Stimulated activated CD8-positive, alpha-beta memory T cell treated with anti-CD3 and anti-CD28 coated beads, Interleukin-4, amount 100 ng/mL, for 24 hours (primary cell): ENCODE data around the gene DEF6.

Experiments
- DNase-seq: peaks from one replicate; pipeline ENCODE4 v3.0.0-alpha.2; 2020; ENCODE audit warnings: low read depth

The DEF6 gene

GRCh38 chr6:35343835-35344550, 46.4 kb downstream of the DEF6 start:
- no peak for DNase-seq

DNA sequence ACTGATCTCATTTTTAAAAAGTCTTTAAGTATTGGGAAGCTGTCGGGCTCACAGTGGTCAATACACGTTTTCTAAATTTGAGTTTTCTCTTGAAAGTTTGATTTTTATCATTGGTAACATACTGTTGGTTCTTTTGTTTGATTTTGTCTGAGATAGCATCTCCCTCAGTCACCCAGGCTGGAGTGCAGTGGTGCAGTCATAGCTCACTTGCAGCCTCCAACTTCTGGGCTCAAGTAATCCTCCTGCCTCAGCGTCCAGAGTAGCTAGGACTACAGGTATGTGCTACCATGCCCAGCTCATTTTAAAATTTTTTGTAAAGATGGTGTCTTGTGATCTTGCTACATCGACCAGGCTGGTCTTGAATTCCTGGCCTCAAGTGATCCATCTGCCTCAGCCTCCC, 53.8 kb downstream of the DEF6 start:
- DNase-seq: no peak

DNA sequence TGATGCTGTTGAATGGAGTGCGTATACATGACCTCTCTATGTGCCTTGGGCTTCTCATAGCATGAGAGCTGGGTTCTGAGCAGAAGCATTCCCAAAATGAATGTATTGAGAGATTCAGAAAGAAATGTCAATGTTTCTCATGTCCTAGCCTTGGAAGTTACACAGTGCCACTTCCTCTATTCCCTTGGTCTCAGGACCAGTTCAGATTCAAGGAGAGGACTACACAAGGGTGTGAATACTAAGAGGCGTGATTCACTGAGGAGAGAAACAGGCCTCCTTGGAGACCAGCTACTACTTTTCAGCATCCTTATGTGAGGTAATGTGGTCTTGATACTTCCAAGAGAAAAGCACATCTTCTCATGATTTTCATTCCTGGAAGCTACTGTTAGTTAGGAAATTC, 55.1 kb downstream of the DEF6 start:
- no peak for DNase-seq

DNA sequence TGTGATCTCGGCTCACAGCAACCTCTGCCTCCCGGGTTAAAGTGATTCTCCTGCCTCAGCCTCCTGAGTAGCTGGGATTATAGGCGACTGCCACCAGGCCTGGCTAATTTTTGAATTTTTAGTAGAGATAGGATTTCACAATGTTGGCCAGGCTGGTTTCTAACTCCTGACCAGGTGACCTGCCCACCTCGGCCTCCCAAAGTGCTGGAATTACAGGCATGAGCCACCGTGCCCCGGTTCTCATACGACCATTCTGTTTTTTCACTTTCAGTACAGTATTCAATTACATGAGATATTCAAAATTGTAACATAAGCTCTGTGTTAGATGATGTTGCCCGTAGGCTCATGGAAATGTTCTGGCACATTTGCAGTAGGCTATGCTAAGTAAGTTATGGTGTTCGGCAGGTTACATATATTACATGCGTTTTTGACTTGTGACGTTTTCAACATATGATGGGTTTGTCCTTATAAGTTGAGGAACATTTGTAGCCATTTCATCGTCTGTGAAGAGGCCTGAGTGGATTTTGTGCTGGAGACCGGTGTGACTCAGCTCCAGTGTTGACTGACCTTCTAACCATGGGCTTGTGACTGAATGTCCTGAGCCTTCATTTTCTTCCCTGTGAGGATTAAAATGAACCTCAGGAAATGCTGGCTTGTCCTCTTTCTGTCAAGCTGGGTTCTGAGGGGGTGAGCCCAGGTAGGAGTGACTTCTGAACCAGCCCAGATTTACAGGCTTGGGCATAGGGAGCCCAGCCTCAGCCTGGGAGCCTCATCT, 56.9 kb downstream of the DEF6 start:
- no peak for DNase-seq

DNA sequence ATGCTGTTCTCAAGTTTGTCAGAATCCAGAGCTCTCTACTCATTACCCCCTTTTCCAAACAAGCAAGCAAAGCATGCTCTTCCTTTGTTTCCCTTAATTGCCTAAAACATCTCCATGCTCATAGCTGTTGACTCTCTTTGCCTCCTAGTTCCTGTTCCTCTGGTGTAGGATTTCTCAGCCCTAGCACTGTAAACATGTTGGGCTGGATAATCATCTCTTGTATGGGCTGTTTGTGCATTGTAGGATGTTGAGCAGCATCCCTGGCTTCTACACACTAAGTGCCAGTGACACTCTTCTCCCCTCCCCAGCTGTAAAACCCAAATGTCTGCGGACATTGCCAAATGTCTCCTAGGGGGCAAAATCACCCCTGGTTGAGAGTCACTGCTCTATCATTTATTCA, 58.8 kb downstream of the DEF6 start:
- no peak for DNase-seq

DNA sequence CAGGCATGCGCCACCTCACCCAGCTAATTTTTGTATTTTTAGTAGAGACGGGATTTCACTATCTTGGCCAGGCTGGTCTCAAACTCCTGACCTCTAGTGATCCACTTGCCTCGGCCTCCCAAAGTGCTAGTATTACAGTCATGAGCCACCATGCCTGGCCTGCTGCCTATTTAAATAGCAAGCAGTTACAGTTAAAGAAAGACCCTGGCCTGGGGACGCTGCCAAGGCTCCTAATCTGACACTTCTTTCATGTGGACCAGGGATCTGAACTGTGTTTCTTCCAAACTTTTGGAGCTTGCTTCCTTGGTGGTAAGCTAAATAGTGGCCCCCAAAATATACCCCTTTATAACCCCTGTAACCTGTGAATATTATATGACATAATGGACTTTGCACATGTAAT, 60.1 kb downstream of the DEF6 start:
- DNase-seq: no peak

DNA sequence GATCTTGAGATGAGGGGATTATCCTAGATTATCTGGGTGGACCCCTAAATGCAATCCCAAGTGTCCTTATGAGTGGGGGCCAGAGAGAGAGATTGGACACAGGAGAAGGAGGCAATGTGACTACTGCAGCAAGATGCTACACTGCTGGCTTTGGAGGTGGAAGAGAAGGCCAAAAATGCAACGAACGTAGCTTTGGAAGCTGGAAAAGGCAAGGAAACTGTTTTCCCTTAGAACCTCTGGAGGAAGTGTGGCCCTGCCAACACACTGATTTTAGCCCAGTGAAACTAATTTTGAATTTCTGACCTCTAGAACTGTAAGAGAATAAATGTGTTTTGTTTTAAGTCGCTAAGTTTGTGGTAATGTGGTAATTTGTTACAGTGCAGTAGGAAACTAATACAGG, 60.5 kb downstream of the DEF6 start:
- no peak for DNase-seq

GRCh38 chr6:35359346-35359743, 61.7 kb downstream of the DEF6 start:
- DNase-seq: no peak

DNA sequence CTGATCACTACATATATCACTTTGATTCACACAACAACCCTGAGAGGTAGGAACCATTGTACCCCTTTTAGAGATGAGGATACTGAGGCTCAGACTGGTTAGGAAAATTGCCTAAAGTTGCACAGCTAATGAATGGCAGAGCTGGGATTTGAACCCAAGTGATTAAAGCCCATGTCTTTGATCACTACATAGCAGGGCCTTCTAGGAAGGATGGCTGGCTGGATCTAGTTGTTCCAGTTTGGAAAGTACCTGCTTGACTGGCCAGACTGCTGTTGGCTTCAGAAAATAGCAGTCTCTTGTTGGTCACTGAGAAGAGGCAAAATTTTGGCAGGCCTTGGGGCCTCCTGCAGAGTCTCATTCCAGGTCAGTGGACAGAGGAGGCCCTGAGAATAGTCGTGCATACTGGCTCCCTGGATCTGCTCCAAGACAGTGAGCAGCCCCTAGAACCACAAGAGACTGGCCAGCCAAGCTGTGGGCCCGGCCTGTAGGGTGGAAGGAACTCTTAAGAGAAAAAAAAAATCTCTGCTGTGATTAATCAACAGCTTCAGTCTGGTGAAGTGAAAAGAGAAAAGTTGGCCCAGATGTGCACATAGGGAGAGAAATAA, 62.2 kb downstream of the DEF6 start:
- no peak for DNase-seq

- DNase-seq: no peak
These were observed 62.9 kb downstream of the DEF6 start for GRCh38 chr6:35360349-35361138.

GRCh38 chr6:35362200-35362599, 64.6 kb downstream of the DEF6 start:
- DNase-seq: no peak

DNA sequence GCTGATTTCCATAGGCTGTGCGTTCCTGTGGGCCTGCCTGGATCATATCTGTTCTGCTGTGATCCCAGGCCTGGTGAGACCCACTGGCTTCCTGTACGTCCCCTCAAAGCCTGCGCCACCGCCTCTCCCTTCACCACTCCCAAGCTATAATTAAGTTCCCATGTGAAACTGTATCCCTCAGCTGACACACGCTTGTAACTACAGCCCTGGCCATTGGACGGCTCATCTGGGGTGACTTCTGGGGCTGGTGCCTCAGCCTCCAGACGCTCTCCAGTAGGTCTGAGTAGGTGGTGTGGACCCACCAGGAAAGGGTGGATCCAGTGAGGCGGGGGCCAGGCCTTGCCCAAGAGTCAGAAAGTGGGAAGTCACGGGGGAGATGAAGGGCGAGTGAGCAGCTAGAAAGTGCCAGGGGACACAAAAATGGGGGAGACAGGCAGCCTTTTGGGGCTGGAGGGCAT, 65.7 kb downstream of the DEF6 start:
- DNase-seq: no peak

DNA sequence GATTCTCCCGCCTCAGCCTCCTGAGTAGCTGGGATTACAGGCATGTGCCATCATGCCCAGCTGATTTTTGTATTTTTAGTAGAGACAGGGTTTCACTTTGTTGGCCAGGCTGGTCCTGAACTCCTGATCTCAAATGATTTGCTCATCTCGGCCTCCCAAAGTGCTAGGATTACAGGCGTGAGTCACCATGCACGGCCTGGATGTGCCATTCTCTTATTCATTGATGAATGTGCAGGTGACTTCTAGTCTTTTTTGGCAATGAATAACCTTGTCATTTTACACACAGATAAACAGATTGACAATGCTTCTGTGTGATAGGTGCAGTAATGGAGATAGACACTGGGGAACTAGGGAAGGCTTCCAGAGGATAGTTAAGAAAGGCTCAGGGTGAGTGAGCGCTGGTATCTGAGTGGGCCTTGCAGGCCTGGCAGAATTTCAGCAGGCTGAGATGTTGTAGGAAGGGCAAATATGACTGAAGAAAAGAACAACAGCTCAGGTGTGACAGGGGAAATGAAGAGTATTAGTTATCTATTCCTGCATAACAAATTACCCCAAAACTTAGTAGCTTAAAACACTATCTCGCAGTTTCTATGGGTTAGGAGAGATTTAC, 68.1 kb downstream of the DEF6 start:
- DNase-seq: no peak

DNA sequence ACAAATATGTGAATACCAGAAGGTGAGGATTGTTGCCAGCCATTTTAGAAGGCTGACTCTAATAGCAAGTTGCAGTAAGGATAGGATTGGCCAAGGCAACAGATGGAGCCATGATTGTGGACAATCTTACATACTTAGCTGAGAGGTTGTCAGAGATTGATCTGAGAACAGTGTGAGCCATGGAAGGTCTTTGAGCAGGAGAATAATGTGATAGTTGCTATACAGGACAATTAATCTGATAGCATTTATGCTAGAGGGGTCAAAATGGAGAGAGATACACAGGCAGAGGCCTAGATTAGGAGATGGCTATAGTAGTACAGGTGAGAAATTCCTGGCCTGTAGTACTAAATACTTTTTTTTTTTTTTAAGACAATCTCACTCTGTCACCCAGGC, 68.6 kb downstream of the DEF6 start:
- DNase-seq: no peak

GRCh38 chr6:35367646-35368037, 70.0 kb downstream of the DEF6 start:
- no peak for DNase-seq

DNA sequence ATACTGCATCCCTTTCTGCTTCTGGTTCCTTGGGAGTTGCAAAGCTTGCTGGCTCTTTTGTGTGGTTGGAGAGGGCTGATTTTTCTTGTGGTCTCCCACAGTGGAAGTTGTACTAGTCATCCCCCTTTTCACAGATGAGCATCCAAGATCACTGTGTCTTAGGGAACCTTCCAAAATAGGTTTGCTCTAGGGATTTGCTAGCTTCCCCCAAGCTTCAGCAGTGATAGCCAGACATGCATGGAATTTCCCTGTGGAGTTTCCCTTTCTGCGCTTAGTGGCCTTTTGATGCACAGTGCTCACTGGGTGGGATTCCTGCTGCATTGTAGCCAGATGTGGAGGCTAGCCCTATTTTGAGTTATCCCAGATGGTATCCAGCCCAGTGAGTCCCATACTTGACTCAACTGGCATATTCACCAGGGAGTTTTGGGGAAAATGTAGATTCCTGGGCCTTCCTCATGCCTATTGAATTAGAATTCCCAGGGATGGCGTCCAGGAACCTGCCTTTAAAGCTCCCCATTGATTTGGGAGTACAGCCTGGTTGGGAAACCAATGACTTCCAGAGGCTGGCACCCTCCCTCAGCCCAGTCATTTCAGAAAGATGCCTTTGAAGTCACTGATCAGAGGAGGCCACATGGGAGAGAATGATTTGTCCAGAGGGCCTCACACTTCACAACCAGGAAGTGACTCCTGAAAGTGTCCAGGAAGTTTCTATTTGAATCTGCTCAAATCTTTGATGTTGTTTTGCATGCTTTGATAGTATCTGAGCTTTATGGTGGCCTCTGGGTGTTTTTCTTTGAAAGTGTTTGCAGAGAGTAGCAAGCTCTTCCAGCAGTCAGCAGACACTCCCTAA, 70.6 kb downstream of the DEF6 start:
- no peak for DNase-seq

- DNase-seq: peak; percentile 27
These were observed 72.6 kb downstream of the DEF6 start for GRCh38 chr6:35370124-35370741.

DNA sequence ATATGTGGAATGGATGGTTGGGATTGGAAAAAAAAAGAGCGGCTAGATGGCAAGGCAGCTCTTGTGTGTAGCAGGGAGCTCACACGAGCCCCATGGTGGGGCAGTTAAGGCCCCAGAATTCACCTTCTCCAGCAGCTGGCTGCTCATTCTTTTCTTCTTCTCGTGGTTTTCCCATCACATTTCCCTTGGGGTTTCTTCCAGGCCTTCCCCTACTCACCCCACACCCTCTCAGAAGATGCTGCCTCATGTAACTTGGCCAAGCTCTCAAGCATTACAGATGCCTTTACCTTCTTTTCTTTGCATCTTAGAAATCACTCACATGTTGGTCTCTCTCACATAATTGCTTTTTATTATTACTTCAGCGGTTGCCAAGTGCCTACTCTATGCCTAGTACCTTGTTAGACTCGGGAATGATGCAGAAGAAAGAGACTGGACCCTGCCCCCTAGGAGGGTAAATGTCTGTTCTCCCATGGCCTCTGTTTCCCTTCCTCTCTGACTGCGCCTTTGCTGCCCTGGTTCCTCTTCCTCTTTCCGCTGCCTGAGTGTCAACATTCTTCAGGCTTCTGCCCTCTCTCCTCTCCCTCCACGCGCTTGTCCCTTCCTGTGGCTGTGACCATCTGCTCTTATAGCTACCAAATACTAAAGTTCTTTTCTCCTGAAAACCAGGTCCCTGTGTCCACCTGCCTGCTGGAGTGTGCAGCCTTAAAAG, 73.3 kb downstream of the DEF6 start:
- DNase-seq: no peak
